ENCODE results near the gene IKZF2. TPM values are rescaled to one million over a fixed set of nuclear protein-coding genes. Genes with fewer than 3 reads are reported as not detected.

IKZF2 gene
- total RNA-seq, 2 experiments from 2014 or later: 20.0 to 45.1 TPM

- Histone ChIP-seq H2AFZ (ENCODE audit: low read length) (no peak overlapping the region), H3K79me2 (ENCODE audit: insufficient read depth, low read depth, low read length) (no peaks in the 10 kb centered on the region), H3K36me3 (ENCODE audit: insufficient read depth, low read length) (peaks cover 20% of the 10 kb centered on the region), H3K9me2 (ENCODE audit: insufficient read depth, low read length) (no peaks in the 10 kb centered on the region), H3K27ac (ENCODE audit: low read depth, low read length, poor library complexity, severe bottlenecking) (no peak overlapping the region), H4K20me1 (ENCODE audit: insufficient read depth, low read length) (no peaks in the 10 kb centered on the region), H3K4me2 (ENCODE audit: low read length) (no peak overlapping the region), H3K4me1 (ENCODE audit: insufficient read depth, low read length, poor library complexity, severe bottlenecking) (peaks cover 4% of the 10 kb centered on the region), H3K4me3 (ENCODE audit: low read depth, low read length, poor library complexity, severe bottlenecking) (no peak overlapping the region), H3K9me3 (ENCODE audit: low read length) (no peaks in the 10 kb centered on the region)
- CTCF ChIA-PET (ENCODE audit: unreplicated experiment): no interaction called here
- BruUV-seq (replicated peaks): no TSS peak
- no peak for TF ChIP-seq EZH2phosphoT487 (IDR thresholded peaks at IDR 0.05; ENCODE audit: borderline replicate concordance, low read depth, low read length)
- TF ChIP-seq, protein P1, sequence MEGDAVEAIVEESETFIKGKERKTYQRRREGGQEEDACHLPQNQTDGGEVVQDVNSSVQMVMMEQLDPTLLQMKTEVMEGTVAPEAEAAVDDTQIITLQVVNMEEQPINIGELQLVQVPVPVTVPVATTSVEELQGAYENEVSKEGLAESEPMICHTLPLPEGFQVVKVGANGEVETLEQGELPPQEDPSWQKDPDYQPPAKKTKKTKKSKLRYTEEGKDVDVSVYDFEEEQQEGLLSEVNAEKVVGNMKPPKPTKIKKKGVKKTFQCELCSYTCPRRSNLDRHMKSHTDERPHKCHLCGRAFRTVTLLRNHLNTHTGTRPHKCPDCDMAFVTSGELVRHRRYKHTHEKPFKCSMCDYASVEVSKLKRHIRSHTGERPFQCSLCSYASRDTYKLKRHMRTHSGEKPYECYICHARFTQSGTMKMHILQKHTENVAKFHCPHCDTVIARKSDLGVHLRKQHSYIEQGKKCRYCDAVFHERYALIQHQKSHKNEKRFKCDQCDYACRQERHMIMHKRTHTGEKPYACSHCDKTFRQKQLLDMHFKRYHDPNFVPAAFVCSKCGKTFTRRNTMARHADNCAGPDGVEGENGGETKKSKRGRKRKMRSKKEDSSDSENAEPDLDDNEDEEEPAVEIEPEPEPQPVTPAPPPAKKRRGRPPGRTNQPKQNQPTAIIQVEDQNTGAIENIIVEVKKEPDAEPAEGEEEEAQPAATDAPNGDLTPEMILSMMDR (conservative IDR thresholded peaks at IDR 0.05; ENCODE audit: low read length): no peak
- intact Hi-C loops (cut with micrococcal nuclease; ENCODE audit: unreplicated experiment): no loop called here
- DNase-seq (ENCODE audit: low spot score): no peak
- POLR2A ChIA-PET: interaction anchor here (0.7 to 2.4 kb wide), 11 partner anchors 8 to 132 kb away, joined by 3 to 11 read pairs (median 4); no protein-coding TSS in a partner anchor
These were observed 134.0 kb downstream of the IKZF2 start for GRCh38 chr2:213017404-213017803.

GRCh38 chr2:213016984-213017351, 134.4 kb downstream of the IKZF2 start:
- DNase-seq (ENCODE audit: low spot score): no peak
- Histone ChIP-seq H3K4me2 (ENCODE audit: low read length) (no peak overlapping the region), H3K79me2 (ENCODE audit: insufficient read depth, low read depth, low read length) (no peaks in the 10 kb centered on the region), H4K20me1 (ENCODE audit: insufficient read depth, low read length) (no peaks in the 10 kb centered on the region), H3K9me3 (ENCODE audit: low read length) (no peaks in the 10 kb centered on the region), H3K9me2 (ENCODE audit: insufficient read depth, low read length) (no peaks in the 10 kb centered on the region), H3K36me3 (ENCODE audit: insufficient read depth, low read length) (peaks cover 19% of the 10 kb centered on the region), H3K4me3 (ENCODE audit: low read depth, low read length, poor library complexity, severe bottlenecking) (no peak overlapping the region), H3K4me1 (ENCODE audit: insufficient read depth, low read length, poor library complexity, severe bottlenecking) (no peaks in the 10 kb centered on the region), H3K27ac (ENCODE audit: low read depth, low read length, poor library complexity, severe bottlenecking) (no peak overlapping the region), H2AFZ (ENCODE audit: low read length) (no peak overlapping the region)
- TF ChIP-seq EZH2phosphoT487 (IDR thresholded peaks at IDR 0.05; ENCODE audit: borderline replicate concordance, low read depth, low read length): no peak
- TF ChIP-seq, protein P1 (conservative IDR thresholded peaks at IDR 0.05; ENCODE audit: low read length): no peak
- ChIA-PET CTCF (ENCODE audit: unreplicated experiment) (no interaction called here), POLR2A (interaction anchor here (1.1 to 1.6 kb wide), 4 partner anchors 7 to 60 kb away, joined by 4 to 5 read pairs (median 4); no protein-coding TSS in a partner anchor)
- intact Hi-C loops (cut with micrococcal nuclease; ENCODE audit: unreplicated experiment): no loop called here
- BruUV-seq (replicated peaks): no TSS peak

- BruUV-seq (replicated peaks): no TSS peak
- TF ChIP-seq, protein P1 (conservative IDR thresholded peaks at IDR 0.05; ENCODE audit: low read length): no peak
- TF ChIP-seq EZH2phosphoT487 (IDR thresholded peaks at IDR 0.05; ENCODE audit: borderline replicate concordance, low read depth, low read length): no peak
- no peak overlapping the region for H2AFZ ChIP-seq (ENCODE audit: low read length)
- H3K9me3 ChIP-seq (ENCODE audit: low read length): no peaks in the 10 kb centered on the region
- intact Hi-C loops (cut with micrococcal nuclease; ENCODE audit: unreplicated experiment): no loop called here
- H3K36me3 ChIP-seq (ENCODE audit: insufficient read depth, low read length): peaks cover 17% of the 10 kb centered on the region
- no peak overlapping the region for H3K4me3 ChIP-seq (ENCODE audit: low read depth, low read length, poor library complexity, severe bottlenecking)
- DNase-seq (ENCODE audit: low spot score): no peak
- no peak overlapping the region for H3K27ac ChIP-seq (ENCODE audit: low read depth, low read length, poor library complexity, severe bottlenecking)
- no peaks in the 10 kb centered on the region for H3K79me2 ChIP-seq (ENCODE audit: insufficient read depth, low read depth, low read length)
- H4K20me1 ChIP-seq (ENCODE audit: insufficient read depth, low read length): no peaks in the 10 kb centered on the region
- CTCF ChIA-PET (ENCODE audit: unreplicated experiment): no interaction called here
- POLR2A ChIA-PET: no interaction called here
- H3K4me2 ChIP-seq (ENCODE audit: low read length): no peak overlapping the region
- H3K9me2 ChIP-seq (ENCODE audit: insufficient read depth, low read length): no peaks in the 10 kb centered on the region
- H3K4me1 ChIP-seq (ENCODE audit: insufficient read depth, low read length, poor library complexity, severe bottlenecking): no peaks in the 10 kb centered on the region
These were observed 135.0 kb downstream of the IKZF2 start for GRCh38 chr2:213016166-213016983.

Measured in OCI-LY7 (cell line).